Fibroblast of lung (primary cell): Measurements from ENCODE around the gene HYAL4. TPM values are rescaled to one million over a fixed set of nuclear protein-coding genes. Genes with fewer than 3 reads are reported as not detected.

Experiments
- DNase-seq, 2 donors: peaks; one replicate each; pipeline versions ENCODE4 v3.0.0 to v3.0.0-alpha.2; 2010; ENCODE audit warnings: low read depth in 2 of 2
- H2AFZ ChIP-seq: 2 replicates; pipeline ENCODE4 v1.5.1; 2012; ENCODE audit warnings: low read length, control low read depth, inconsistent platforms
- H3K27ac ChIP-seq: 2 replicates; pipeline ENCODE4 v1.5.1; 2011; ENCODE audit warnings: low read length, control low read depth; ENCODE audit not compliant: insufficient read depth
- H3K27me3 ChIP-seq: 2 replicates; pipeline ENCODE4 v1.5.1; 2011; ENCODE audit warnings: mild to moderate bottlenecking, low read length; ENCODE audit not compliant: control insufficient read depth, insufficient read depth
- H3K36me3 ChIP-seq: 2 replicates; pipeline ENCODE4 v1.5.1; 2011; ENCODE audit warnings: low read length; ENCODE audit not compliant: control insufficient read depth, insufficient read depth
- H3K4me1 ChIP-seq: 2 replicates; pipeline ENCODE4 v1.5.1; 2011; ENCODE audit warnings: low read length; ENCODE audit not compliant: control insufficient read depth, insufficient read depth; ENCODE audit errors: extremely low read depth
- H3K4me2 ChIP-seq: 2 replicates; pipeline ENCODE4 v1.5.1; 2011; ENCODE audit warnings: low read length, control low read depth; ENCODE audit not compliant: insufficient read depth; ENCODE audit errors: extremely low read depth
- H3K4me3 ChIP-seq, 4 experiments: fragments of 200-600 bp in 1 of 4; sonication (generic) in 1 of 4; replicated peaks in 1 of 4; 2 replicates each; pipeline ENCODE4 v1.5.1; 2011 to 2016; ENCODE audit warnings: low read length in 4 of 4, low read depth in 3 of 4, mild to moderate bottlenecking in 3 of 4, control low read depth in 2 of 4, inconsistent platforms in 1 of 4, mixed read lengths in 1 of 4; ENCODE audit not compliant: insufficient read depth in 1 of 4; ENCODE audit errors: control extremely low read depth in 1 of 4
- H3K79me2 ChIP-seq: 2 replicates; pipeline ENCODE4 v1.5.1; 2012; ENCODE audit warnings: mild to moderate bottlenecking, low read length, inconsistent platforms; ENCODE audit not compliant: control insufficient read depth, insufficient read depth
- H3K9ac ChIP-seq: 2 replicates; pipeline ENCODE4 v1.5.1; 2011; ENCODE audit warnings: mild to moderate bottlenecking, low read length, control low read depth; ENCODE audit not compliant: insufficient read depth
- H3K9me3 ChIP-seq: 2 replicates; pipeline ENCODE4 v1.5.1; 2012; ENCODE audit warnings: low read depth, low read length; ENCODE audit not compliant: control insufficient read depth, insufficient read depth
- H4K20me1 ChIP-seq: 2 replicates; pipeline ENCODE4 v1.5.1; 2011; ENCODE audit warnings: low read length; ENCODE audit not compliant: control insufficient read depth, insufficient read depth; ENCODE audit errors: extremely low read depth
- EZH2 ChIP-seq: IDR thresholded peaks from 2 replicates; pipeline ENCODE4 v1.5.1; 2012; ENCODE audit warnings: low read length, control low read depth, mild to moderate bottlenecking; ENCODE audit errors: missing control alignments
- polyA minus RNA-seq: library from RNA; depleted of rRNA, polyadenylated mRNA; stranded (reverse); fragments of >200 nt; gene quantifications from 2 replicates; pipeline ENCODE4 v1.2.3, GENCODE V29; 2011; ENCODE audit warnings: low replicate concordance
- polyA plus RNA-seq, 2 donors: library from polyadenylated mRNA; depleted of rRNA in 1 of 2; stranded (reverse) in 1 of 2; unstranded in 1 of 2; fragments of >200 nt; gene quantifications; 2 replicates each; pipeline ENCODE4 v1.2.1, GENCODE V29; 2011 to 2012; ENCODE audit warnings: missing spikeins in 1 of 2
- total RNA-seq: library from RNA; depleted of rRNA; stranded (reverse); fragments of >200 nt; gene quantifications from 2 replicates; pipeline ENCODE4 v1.2.1, GENCODE V29; 2014
- TF ChIP-seq, protein P1 (sequence below), 2 donors: IDR thresholded peaks in 1 of 2; conservative IDR thresholded peaks in 1 of 2; 1 replicate in 1 of 2; 2 replicates in 1 of 2; pipeline ENCODE4 v1.5.1; 2011 to 2012; ENCODE audit warnings: low read length in 2 of 2, control low read depth in 1 of 2, inconsistent platforms in 1 of 2, low read depth in 1 of 2, mild to moderate bottlenecking in 1 of 2

HYAL4 gene, protein sequence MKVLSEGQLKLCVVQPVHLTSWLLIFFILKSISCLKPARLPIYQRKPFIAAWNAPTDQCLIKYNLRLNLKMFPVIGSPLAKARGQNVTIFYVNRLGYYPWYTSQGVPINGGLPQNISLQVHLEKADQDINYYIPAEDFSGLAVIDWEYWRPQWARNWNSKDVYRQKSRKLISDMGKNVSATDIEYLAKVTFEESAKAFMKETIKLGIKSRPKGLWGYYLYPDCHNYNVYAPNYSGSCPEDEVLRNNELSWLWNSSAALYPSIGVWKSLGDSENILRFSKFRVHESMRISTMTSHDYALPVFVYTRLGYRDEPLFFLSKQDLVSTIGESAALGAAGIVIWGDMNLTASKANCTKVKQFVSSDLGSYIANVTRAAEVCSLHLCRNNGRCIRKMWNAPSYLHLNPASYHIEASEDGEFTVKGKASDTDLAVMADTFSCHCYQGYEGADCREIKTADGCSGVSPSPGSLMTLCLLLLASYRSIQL
- total RNA-seq (not detected in 2 replicates), polyA plus RNA-seq (not detected in 2 replicates), polyA minus RNA-seq (not detected in 2 replicates)
- not detected in 2 replicates for polyA plus RNA-seq (2012)

DNA sequence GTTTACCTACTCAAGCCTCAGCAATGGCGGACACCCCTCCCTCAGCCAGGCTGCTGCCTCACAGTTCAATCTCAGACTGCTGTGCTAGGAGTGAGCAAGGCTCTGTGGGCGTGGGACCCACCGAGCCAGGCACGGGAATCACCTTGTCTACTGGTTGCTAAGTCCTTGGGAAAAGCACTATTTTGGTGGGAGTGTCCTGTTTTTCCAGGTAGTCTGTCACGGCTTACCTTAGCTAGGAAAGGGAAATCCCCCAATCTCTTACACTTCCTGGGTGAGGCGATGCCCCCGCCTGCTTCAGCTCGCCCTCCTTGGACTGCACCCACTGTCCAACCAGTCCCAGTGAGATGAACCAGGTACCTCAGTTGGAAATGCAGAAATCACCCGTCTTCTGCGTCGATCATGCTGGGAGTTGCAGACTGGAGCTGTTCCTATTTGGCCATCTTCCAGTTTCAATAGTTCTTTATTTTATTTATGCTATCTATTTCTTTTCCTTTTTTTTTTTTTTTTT, at the start of gene HYAL4:
Gene HYAL4 (plus strand): TSS at position 458 of the 508 bp plus-strand sequence. CDS start 23,105 bp downstream, outside the sequence.
- DNase-seq = no peak
- Histone ChIP-seq H3K4me2 (no peak within 1 kb of the TSS), H3K9me3 (no peaks in the 10 kb centered on the region), H3K79me2 (no peaks in the 10 kb centered on the region), H3K4me3 (no peak within 1 kb of the TSS), H3K9ac (no peak within 1 kb of the TSS), H3K4me1 (no peaks in the 10 kb centered on the region), H3K27me3 (no peaks in the 10 kb centered on the region), H3K27ac (no peak within 1 kb of the TSS), H2AFZ (no peak within 1 kb of the TSS), H3K36me3 (no peaks in the 10 kb centered on the region), H4K20me1 (no peaks in the 10 kb centered on the region)
- TF ChIP-seq, protein P1, sequence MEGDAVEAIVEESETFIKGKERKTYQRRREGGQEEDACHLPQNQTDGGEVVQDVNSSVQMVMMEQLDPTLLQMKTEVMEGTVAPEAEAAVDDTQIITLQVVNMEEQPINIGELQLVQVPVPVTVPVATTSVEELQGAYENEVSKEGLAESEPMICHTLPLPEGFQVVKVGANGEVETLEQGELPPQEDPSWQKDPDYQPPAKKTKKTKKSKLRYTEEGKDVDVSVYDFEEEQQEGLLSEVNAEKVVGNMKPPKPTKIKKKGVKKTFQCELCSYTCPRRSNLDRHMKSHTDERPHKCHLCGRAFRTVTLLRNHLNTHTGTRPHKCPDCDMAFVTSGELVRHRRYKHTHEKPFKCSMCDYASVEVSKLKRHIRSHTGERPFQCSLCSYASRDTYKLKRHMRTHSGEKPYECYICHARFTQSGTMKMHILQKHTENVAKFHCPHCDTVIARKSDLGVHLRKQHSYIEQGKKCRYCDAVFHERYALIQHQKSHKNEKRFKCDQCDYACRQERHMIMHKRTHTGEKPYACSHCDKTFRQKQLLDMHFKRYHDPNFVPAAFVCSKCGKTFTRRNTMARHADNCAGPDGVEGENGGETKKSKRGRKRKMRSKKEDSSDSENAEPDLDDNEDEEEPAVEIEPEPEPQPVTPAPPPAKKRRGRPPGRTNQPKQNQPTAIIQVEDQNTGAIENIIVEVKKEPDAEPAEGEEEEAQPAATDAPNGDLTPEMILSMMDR (conservative IDR thresholded peaks at IDR 0.05 in 1 of 2, IDR thresholded peaks at IDR 0.05 in 1 of 2; ENCODE audit: low read depth in 1 of 2, low read length in 2 of 2) = no peak
- no peak for TF ChIP-seq EZH2

DNA sequence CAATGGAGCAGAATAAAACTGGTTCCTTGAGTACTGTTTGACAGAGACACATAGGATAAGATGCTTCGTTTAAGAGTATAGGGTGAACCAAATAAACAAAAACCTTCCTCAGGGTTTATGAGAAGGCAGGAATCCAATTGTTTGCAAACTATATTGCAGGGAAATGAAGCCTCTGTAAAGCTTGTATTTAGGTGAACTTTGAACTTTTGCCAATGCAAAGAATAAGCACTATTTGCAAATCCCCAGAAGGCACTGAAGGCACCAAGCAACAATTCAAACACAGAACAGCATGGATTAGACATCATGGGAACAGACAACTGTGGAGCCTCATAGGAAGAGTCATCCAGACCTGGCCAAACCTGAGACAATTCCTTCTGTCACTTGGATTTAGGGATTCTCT, 49.1 kb upstream of the HYAL4 start:
- no peak overlapping the region for H2AFZ ChIP-seq
- no peak overlapping the region for H3K4me2 ChIP-seq
- H3K27ac ChIP-seq = no peak overlapping the region
- no peak overlapping the region for H3K4me3 ChIP-seq
- no peaks in the 10 kb centered on the region for H4K20me1 ChIP-seq
- no peak for TF ChIP-seq EZH2
- TF ChIP-seq, protein P1 (conservative IDR thresholded peaks at IDR 0.05 in 1 of 2, IDR thresholded peaks at IDR 0.05 in 1 of 2; ENCODE audit: low read depth in 1 of 2, low read length in 2 of 2) = no peak
- no peaks in the 10 kb centered on the region for H3K27me3 ChIP-seq
- H3K36me3 ChIP-seq = no peaks in the 10 kb centered on the region
- no peak for DNase-seq
- no peaks in the 10 kb centered on the region for H3K9me3 ChIP-seq
- no peaks in the 10 kb centered on the region for H3K4me1 ChIP-seq
- no peak overlapping the region for H3K9ac ChIP-seq
- no peaks in the 10 kb centered on the region for H3K79me2 ChIP-seq

DNA sequence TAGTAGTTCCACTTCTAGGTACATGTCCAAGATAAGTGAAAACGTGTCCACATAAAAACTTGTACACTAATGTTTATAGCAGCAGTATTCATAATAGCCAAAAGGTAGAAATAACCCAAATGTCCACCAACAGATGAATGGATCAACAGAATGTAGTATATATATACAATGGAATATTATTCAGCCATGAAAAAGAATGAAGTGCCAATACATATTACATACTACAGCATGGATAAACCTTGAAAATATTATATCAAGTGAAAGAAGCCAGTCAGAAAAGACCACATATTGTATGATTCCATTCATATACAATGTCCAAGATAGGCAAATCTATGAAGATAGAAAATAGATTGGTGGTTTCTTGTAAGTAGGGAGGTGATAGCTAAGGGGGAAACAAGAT, 48.4 kb upstream of the HYAL4 start:
- Histone ChIP-seq H3K9me3 (no peaks in the 10 kb centered on the region), H3K4me2 (no peak overlapping the region), H3K9ac (no peak overlapping the region), H3K4me1 (no peaks in the 10 kb centered on the region), H4K20me1 (no peaks in the 10 kb centered on the region), H3K27me3 (no peaks in the 10 kb centered on the region), H3K4me3 (no peak overlapping the region), H3K27ac (no peak overlapping the region), H3K36me3 (no peaks in the 10 kb centered on the region), H3K79me2 (no peaks in the 10 kb centered on the region), H2AFZ (no peak overlapping the region)
- no peak for DNase-seq
- TF ChIP-seq EZH2 = no peak
- TF ChIP-seq, protein P1 (conservative IDR thresholded peaks at IDR 0.05 in 1 of 2, IDR thresholded peaks at IDR 0.05 in 1 of 2; ENCODE audit: low read depth in 1 of 2, low read length in 2 of 2) = no peak
